PFSK-1 (cell line): ENCODE results near the gene UPB1.

Source experiments
- FOXP2 ChIP-seq: optimal IDR thresholded peaks from 2 replicates; pipeline ENCODE3; 2011; ENCODE audit warnings: borderline replicate concordance, control low read depth, inconsistent platforms; ENCODE audit not compliant: insufficient read depth; ENCODE audit errors: extremely low read length, extremely low read depth
- POLR2AphosphoS5 ChIP-seq: IDR thresholded peaks from 2 replicates; pipeline ENCODE4 v1.6.1; 2012; ENCODE audit warnings: low read depth, mild to moderate bottlenecking, control low read depth, low read length, moderate library complexity
- REST ChIP-seq, 2 experiments: IDR thresholded peaks; 2 replicates each; pipeline versions ENCODE4 v1.6.1 to v1.8.0; 2011 to 2012; ENCODE audit warnings: low read depth in 2 of 2, low read length in 2 of 2, control low read depth in 1 of 2, inconsistent platforms in 1 of 2, mild to moderate bottlenecking in 1 of 2, moderate library complexity in 1 of 2; ENCODE audit not compliant: insufficient read depth in 1 of 2
- SIN3A ChIP-seq: IDR thresholded peaks from 2 replicates; pipeline ENCODE4 v1.6.1; 2012; ENCODE audit warnings: mild to moderate bottlenecking, low read length, moderate library complexity, borderline replicate concordance; ENCODE audit not compliant: insufficient read depth
- TAF1 ChIP-seq: IDR thresholded peaks from 2 replicates; pipeline ENCODE4 v1.6.1; 2012; ENCODE audit warnings: low read length, control low read depth, borderline replicate concordance; ENCODE audit not compliant: insufficient read depth

UPB1 gene

GRCh38 chr22:24482998-24483397 is 12.1 kb upstream of the UPB1 start:
- TF ChIP-seq REST (IDR thresholded peaks at IDR 0.05; ENCODE audit: insufficient read depth in 1 of 2, low read depth in 2 of 2, low read length in 2 of 2) (no peak), FOXP2 (no peak), SIN3A (no peak), TAF1 (no peak), POLR2AphosphoS5 (no peak)

- TF ChIP-seq FOXP2 (no peak), REST (IDR thresholded peaks at IDR 0.05; ENCODE audit: insufficient read depth in 1 of 2, low read depth in 2 of 2, low read length in 2 of 2) (no peak), SIN3A (no peak), POLR2AphosphoS5 (no peak), TAF1 (no peak)
Observed at GRCh38 chr22:24483976-24484545, 11.1 kb upstream of the UPB1 start.

- no peak for TF ChIP-seq TAF1
- no peak for TF ChIP-seq FOXP2
Observed at GRCh38 chr22:24485170-24485569, 10.0 kb upstream of the UPB1 start.

GRCh38 chr22:24485608-24486007 is 9.5 kb upstream of the UPB1 start:
- no peak for TF ChIP-seq TAF1
- no peak for TF ChIP-seq REST (IDR thresholded peaks at IDR 0.05; ENCODE audit: insufficient read depth in 1 of 2, low read depth in 2 of 2, low read length in 2 of 2)
- TF ChIP-seq POLR2AphosphoS5 = no peak

- TF ChIP-seq POLR2AphosphoS5 (no peak), REST (IDR thresholded peaks at IDR 0.05; ENCODE audit: insufficient read depth in 1 of 2, low read depth in 2 of 2, low read length in 2 of 2) (no peak), TAF1 (no peak), SIN3A (no peak), FOXP2 (no peak)
Observed at GRCh38 chr22:24486501-24486921, 8.6 kb upstream of the UPB1 start.

- TF ChIP-seq TAF1 (no peak), FOXP2 (no peak), REST (IDR thresholded peaks at IDR 0.05; ENCODE audit: insufficient read depth in 1 of 2, low read depth in 2 of 2, low read length in 2 of 2) (no peak)
Observed at GRCh38 chr22:24489011-24489410, 6.1 kb upstream of the UPB1 start.
